ENCODE results near the gene GLIPR1L1.
A peak's percentile ranks its signal among the peaks of the same experiment; 100 is the strongest.

The GLIPR1L1 gene

DNA sequence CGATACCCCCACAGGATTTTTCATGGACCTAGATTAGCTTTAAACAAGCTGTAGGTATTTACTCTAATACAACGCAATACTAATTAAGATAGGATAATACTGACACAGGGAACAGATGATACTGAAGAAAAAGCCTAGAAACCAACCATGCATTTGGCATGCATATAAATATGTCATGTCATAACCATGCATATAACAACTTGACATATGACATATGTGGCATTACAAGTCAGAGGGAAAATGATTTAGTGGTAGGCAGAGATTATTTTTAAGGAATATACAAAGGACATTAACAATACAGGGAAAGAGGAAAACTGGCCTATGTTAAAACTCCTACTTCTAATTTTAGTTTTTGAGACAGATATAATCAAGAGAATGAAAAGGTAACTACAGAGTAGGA is 32.2 kb upstream of the GLIPR1L1 start:
- H3K4me3 ChIP-seq (ENCODE audit: control insufficient read depth, low read depth, low read length) = no peak overlapping the region
- TF ChIP-seq, protein P1, sequence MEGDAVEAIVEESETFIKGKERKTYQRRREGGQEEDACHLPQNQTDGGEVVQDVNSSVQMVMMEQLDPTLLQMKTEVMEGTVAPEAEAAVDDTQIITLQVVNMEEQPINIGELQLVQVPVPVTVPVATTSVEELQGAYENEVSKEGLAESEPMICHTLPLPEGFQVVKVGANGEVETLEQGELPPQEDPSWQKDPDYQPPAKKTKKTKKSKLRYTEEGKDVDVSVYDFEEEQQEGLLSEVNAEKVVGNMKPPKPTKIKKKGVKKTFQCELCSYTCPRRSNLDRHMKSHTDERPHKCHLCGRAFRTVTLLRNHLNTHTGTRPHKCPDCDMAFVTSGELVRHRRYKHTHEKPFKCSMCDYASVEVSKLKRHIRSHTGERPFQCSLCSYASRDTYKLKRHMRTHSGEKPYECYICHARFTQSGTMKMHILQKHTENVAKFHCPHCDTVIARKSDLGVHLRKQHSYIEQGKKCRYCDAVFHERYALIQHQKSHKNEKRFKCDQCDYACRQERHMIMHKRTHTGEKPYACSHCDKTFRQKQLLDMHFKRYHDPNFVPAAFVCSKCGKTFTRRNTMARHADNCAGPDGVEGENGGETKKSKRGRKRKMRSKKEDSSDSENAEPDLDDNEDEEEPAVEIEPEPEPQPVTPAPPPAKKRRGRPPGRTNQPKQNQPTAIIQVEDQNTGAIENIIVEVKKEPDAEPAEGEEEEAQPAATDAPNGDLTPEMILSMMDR (conservative IDR thresholded peaks at IDR 0.05; ENCODE audit: control insufficient read depth, insufficient read depth, low read depth, low read length) = no peak
- no peak for DNase-seq (ENCODE audit: low read depth)

DNA sequence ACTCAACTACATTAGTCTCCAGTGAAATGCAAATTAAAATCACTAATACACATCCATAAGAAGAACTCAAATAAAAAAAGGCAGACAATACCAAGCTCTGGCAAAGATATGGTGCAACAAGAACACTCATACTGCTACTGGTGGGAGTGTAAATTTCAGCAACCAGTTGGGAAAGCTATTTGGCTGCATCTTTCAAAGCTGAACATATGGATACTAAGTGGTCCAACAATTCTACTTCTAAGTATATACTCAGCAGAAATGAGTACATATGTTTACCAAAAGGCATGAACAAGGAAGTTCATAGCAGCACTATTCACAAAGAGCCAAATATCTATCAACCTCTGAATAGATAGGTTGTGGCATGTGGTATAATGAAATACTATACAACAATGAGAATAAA is 31.7 kb upstream of the GLIPR1L1 start:
- TF ChIP-seq, protein P1 (conservative IDR thresholded peaks at IDR 0.05; ENCODE audit: control insufficient read depth, insufficient read depth, low read depth, low read length) = no peak
- no peak overlapping the region for H3K4me3 ChIP-seq (ENCODE audit: control insufficient read depth, low read depth, low read length)

DNA sequence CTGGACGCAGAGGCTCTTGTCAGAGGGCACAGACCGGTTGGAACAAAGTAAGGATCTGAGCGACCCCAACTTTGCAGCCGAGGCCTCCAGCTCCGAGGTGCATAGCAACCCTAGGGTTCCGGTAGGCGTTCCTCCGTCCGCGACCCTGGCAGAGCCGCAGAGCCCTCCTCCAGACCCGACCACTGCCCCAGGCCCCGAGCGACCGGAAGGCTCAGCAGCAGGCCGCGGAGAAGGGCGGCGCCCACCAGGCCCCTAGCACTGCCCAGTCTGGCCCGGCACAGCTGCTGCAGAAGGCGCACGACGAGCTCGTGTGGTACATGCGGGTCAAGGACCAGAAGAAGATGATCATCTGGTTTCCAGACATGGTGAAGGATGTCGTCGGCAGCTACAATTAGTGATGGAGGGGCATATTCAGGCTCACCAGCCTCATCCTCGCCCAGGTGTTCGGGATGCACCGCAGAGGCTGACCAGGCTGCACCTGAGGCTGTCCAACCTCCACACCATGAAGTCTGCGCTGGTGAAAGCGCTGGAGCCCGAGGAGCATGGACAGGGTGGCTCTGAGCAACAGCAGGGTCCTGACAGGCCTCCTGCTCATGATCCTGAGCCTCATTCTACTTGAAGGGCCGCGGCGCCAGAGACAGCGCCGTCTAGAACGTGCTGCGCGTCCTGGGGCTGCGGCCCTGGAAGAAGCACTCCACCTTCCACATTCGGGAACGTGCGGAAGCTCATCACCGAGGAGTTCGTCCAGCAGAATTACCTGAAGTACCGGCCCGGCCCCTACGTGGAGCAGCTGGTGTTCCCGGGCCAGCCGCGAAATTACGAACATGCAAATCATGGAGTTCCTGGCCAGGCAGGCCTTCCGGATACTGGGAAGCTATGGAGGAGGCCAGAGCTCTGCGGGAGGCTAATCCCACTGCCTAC is 28.8 kb upstream of the GLIPR1L1 start:
- DNase-seq (ENCODE audit: low read depth) = no peak
- no peak overlapping the region for H3K4me3 ChIP-seq (ENCODE audit: control insufficient read depth, low read depth, low read length)
- TF ChIP-seq, protein P1 (conservative IDR thresholded peaks at IDR 0.05; ENCODE audit: control insufficient read depth, insufficient read depth, low read depth, low read length) = no peak

More for the DNA sequence above, 31.7 kb upstream of the GLIPR1L1 start:
- no peak for DNase-seq (ENCODE audit: low read depth)

DNA sequence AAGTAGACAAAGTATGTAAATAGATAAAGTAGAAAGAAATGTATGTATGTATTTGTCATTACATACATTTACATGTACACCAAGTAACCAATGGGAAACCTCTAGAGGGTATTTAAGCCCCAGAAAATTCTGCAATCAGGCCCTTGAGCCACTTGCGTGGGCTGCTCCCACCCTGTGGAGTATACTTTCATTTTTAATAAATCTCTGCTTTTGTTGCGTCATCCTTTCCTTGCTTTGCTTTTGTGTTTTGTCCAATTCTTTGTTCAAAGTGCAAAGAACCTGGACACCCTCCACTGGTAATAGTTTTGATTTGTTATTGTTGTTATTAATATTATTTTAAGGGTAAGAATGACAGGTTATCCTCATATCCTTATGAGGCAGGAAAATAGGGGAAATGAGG is 26.2 kb upstream of the GLIPR1L1 start:
- TF ChIP-seq, protein P1 (conservative IDR thresholded peaks at IDR 0.05; ENCODE audit: control insufficient read depth, insufficient read depth, low read depth, low read length) = no peak
- no peak overlapping the region for H3K4me3 ChIP-seq (ENCODE audit: control insufficient read depth, low read depth, low read length)
- DNase-seq (ENCODE audit: low read depth) = peak; percentile 5

DNA sequence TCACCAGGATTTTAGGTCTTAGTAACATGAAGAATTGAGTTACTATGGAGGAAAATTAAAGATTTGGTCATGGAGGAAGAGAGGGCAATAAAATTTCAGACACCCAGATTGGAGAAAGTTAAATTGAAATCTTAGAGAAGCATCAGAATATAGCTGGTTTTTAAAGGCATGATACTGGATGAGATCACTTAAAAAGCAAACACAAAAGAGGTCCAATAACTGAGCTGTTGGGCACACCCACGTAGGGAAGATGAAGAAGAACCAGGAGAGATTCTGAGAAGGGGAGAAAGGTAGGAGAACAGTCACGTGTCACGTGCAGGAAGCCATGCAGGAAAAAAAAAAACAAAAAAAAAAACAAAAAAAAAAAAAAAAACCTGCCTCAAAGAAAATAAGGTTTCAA is 23.1 kb upstream of the GLIPR1L1 start:
- TF ChIP-seq, protein P1 (conservative IDR thresholded peaks at IDR 0.05; ENCODE audit: control insufficient read depth, insufficient read depth, low read depth, low read length) = no peak
- no peak overlapping the region for H3K4me3 ChIP-seq (ENCODE audit: control insufficient read depth, low read depth, low read length)
- no peak for DNase-seq (ENCODE audit: low read depth)

DNA sequence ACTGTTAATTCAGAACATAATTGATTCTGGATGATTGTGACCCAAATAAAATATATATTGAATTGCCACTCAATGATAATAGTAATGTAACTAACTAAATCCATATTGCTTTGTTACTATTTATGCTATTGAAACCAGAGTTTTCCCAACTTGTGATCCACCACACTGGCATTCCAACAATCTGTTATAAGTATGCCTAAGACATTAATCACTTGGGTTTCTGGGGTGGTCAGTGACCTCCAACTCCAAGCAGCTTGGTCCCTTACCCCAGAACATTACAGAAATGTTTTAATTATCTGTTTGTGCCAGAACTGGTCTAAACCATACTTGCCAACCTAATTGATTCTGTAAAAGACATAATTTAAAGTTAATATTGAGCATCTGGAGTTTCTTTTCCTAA is 19.0 kb upstream of the GLIPR1L1 start:
- H3K4me3 ChIP-seq (ENCODE audit: control insufficient read depth, low read depth, low read length) = no peak overlapping the region
- TF ChIP-seq, protein P1 (conservative IDR thresholded peaks at IDR 0.05; ENCODE audit: control insufficient read depth, insufficient read depth, low read depth, low read length) = no peak
- DNase-seq (ENCODE audit: low read depth) = peak; percentile 39
